Retinal pigment epithelial cell (primary cell): ENCODE results near the gene SPATS2.
A peak's percentile ranks its signal among the peaks of the same experiment; 100 is the strongest.

Experiments used
- DNase-seq: peaks from one replicate; pipeline ENCODE4 v3.0.0-alpha.2; 2010; ENCODE audit warnings: low read depth
- H3K4me3 ChIP-seq: 2 replicates; pipeline ENCODE4 v1.5.1; 2011; ENCODE audit warnings: mild to moderate bottlenecking, low read length, control low read depth, moderate library complexity
- TF ChIP-seq, protein P1 (sequence below): conservative IDR thresholded peaks from 2 replicates; pipeline ENCODE4 v1.5.1; 2011; ENCODE audit warnings: low read depth, low read length, control low read depth, inconsistent platforms

The SPATS2 gene

DNA sequence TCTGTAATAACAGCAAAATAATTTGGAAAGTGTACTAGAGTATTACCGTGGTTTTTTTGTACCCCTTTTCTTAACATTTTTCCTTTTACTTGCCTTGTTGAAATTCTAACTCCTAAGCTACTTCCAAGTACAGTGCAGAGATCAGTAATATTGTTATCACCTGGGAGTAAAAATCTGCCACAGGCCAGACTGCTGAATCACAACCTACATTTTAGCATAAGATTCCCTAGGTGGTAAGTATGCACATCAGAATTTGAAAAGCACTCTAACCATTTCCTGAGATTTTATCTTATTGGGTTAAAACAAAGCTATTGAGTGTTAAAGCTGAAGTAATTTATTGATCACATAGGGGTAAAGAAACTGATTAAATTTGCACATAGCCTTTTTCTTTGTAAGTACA lies 116.4 kb downstream of the SPATS2 start:
- H3K4me3 ChIP-seq = no peak overlapping the region
- TF ChIP-seq, protein P1, sequence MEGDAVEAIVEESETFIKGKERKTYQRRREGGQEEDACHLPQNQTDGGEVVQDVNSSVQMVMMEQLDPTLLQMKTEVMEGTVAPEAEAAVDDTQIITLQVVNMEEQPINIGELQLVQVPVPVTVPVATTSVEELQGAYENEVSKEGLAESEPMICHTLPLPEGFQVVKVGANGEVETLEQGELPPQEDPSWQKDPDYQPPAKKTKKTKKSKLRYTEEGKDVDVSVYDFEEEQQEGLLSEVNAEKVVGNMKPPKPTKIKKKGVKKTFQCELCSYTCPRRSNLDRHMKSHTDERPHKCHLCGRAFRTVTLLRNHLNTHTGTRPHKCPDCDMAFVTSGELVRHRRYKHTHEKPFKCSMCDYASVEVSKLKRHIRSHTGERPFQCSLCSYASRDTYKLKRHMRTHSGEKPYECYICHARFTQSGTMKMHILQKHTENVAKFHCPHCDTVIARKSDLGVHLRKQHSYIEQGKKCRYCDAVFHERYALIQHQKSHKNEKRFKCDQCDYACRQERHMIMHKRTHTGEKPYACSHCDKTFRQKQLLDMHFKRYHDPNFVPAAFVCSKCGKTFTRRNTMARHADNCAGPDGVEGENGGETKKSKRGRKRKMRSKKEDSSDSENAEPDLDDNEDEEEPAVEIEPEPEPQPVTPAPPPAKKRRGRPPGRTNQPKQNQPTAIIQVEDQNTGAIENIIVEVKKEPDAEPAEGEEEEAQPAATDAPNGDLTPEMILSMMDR = no peak
- no peak for DNase-seq

DNA sequence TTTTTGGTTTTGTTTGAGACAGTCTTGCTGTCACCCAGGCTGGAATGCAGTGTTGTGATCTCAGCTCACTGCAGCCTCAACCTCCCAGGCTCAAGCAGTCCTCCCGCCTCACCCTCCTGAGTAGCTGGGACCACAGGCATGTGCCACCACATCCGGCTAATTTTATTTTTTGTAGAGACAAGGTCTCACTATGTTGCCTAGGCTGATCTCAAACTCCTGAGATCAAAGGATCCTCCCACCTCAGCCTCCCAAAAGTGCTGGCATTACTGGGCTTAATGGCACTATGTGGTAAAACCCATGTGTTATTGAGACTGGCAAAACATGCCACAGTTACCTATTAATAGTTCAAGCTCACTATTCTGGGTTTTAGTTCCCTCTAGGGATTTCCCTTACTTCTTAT lies 120.3 kb downstream of the SPATS2 start:
- no peak for DNase-seq
- H3K4me3 ChIP-seq = no peak overlapping the region
- TF ChIP-seq, protein P1 = no peak

DNA sequence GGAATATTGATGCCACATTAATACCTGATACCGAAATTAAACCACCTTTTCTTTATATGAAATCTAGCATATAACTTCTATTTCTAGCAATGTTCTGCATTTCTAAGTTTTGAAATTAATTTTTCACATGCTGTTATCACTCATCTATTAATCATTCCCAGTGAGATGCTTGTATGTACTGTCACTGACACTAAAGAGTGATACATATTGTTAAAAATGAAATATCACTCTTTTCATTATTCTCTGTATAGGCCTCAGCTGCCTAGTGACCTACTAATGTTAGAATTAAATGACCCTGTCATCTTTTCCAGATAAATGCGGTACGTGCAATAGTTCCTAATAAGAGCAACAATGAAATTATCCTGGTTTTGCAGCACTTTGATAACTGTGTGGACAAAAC lies 121.9 kb downstream of the SPATS2 start:
- TF ChIP-seq, protein P1 = no peak
- DNase-seq = no peak
- no peak overlapping the region for H3K4me3 ChIP-seq

DNA sequence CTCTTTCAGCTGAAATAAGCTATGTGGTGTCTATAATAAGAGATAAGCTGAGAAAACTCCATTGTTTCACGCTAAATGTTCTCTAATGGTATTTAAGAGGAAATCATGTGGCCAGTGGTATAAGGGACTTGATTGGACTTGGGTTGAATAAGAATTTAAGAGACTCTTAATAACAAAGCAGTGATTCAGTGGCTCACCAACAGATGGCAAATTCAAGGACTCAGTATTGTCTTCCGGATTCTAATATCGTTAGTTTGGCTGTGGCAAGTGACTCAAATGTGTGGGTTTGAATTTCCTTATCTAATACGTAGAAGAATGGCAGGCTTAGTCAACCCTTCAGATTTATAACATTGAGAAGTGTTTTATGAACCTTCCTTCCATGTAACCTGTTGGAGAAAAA lies 122.5 kb downstream of the SPATS2 start:
- no peak overlapping the region for H3K4me3 ChIP-seq

DNA sequence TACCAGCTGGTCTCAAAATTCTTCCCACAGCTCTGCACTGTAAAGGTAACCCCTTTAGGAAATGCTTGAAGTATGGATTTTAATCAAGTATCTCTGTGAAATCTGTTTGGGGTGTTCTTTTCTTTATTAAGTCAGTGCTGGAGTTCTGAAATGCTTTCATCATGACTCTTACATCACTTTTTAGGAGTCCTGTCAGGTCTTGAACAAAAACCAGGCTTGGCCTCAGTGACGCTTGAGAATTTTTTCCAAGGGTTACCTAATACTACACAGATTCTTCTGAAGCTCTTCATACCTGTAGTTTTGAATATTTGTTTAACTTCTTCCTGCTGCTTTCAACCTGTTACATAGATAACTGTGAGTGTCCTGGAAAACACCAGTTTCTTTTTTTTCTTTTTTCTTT lies 124.6 kb downstream of the SPATS2 start:
- no peak for DNase-seq
- H3K4me3 ChIP-seq = no peak overlapping the region
- TF ChIP-seq, protein P1 = no peak

More for the DNA sequence above, 122.5 kb downstream of the SPATS2 start:
- TF ChIP-seq, protein P1 = peak; percentile 28
- peak; percentile 37 for DNase-seq

DNA sequence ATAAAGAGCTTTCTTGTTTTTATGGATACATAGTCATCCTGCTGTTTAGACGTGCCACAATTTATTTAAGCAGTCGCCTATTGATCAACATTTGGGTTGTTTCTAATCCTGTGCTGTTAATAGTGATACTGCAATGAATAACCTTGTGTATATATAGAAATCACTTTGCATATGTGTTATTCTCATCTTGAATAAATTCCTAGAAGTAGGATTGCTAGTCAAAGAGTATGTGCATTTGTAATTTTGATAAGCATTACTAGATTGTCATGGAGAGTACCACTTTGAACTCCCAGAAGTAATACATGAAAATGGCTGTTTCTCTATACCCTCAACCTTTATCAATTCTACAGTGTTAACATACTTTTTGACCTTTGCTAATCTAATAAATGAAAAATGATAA lies 126.6 kb downstream of the SPATS2 start:
- no peak for DNase-seq
- H3K4me3 ChIP-seq = no peak overlapping the region
- TF ChIP-seq, protein P1 = no peak

DNA sequence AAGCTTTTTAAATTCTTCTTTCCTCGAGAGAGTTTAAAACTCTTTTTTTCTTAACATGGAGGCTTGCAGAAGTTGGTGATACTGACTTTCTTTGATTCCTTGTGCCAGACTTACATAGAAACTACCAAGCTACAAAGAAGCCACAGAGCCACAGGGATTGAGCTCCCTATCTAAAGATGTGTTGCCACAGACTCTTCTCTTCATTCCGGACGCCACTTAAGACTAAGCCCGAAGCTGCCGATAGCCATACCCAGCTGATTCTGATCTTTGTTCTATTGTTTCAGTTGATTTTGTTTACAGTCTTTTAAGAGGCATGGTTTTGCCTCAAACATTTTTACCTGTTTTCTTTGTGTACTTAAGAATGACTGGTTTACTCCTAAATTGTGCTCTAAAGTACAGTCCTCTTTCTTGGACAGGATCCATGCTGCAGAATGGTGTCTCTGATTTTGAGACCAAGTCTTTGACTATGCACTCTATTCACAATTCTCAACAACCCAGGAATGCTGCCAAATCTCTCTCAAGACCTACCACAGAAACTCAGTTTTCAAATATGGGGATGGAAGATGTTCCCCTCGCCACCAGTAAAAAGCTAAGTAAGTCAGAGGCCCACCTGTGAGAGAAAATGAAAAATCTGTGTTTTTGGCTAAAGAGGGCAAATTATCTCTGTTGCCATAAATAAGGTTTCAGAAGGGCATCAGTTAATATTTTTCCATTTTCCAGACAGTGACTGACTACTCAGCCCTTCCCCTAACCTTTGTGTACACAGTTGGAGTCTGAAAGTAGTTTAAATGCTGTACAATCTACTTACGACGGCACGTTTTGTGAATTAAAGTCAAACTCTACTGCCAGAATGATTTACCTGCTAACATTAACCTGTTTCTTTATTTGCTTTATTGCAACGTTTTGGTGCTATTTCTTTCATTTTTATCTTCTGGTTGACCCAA lies 129.4 kb downstream of the SPATS2 start:
- H3K4me3 ChIP-seq = no peak overlapping the region
- DNase-seq = no peak
- TF ChIP-seq, protein P1 = no peak
